HL-60 (cell line): Measurements from ENCODE around the gene PTCD1.

Experiments used
- POLR2AphosphoS5 ChIP-seq: IDR thresholded peaks from 2 replicates; pipeline ENCODE4 v1.6.1; 2012; ENCODE audit warnings: low read depth
- TF ChIP-seq, protein P1 (sequence below): IDR thresholded peaks from one replicate; pipeline ENCODE4 v1.5.1; 2011; ENCODE audit warnings: low read length, control low read depth, inconsistent platforms; ENCODE audit not compliant: insufficient read depth

- TF ChIP-seq, protein P1, sequence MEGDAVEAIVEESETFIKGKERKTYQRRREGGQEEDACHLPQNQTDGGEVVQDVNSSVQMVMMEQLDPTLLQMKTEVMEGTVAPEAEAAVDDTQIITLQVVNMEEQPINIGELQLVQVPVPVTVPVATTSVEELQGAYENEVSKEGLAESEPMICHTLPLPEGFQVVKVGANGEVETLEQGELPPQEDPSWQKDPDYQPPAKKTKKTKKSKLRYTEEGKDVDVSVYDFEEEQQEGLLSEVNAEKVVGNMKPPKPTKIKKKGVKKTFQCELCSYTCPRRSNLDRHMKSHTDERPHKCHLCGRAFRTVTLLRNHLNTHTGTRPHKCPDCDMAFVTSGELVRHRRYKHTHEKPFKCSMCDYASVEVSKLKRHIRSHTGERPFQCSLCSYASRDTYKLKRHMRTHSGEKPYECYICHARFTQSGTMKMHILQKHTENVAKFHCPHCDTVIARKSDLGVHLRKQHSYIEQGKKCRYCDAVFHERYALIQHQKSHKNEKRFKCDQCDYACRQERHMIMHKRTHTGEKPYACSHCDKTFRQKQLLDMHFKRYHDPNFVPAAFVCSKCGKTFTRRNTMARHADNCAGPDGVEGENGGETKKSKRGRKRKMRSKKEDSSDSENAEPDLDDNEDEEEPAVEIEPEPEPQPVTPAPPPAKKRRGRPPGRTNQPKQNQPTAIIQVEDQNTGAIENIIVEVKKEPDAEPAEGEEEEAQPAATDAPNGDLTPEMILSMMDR = no peak
- no peak for TF ChIP-seq POLR2AphosphoS5
These were observed 22.1 kb upstream of the PTCD1 start for GRCh38 chr7:99460651-99461050.
